ENCODE results near the gene FAM98C.

Gene FAM98C

DNA sequence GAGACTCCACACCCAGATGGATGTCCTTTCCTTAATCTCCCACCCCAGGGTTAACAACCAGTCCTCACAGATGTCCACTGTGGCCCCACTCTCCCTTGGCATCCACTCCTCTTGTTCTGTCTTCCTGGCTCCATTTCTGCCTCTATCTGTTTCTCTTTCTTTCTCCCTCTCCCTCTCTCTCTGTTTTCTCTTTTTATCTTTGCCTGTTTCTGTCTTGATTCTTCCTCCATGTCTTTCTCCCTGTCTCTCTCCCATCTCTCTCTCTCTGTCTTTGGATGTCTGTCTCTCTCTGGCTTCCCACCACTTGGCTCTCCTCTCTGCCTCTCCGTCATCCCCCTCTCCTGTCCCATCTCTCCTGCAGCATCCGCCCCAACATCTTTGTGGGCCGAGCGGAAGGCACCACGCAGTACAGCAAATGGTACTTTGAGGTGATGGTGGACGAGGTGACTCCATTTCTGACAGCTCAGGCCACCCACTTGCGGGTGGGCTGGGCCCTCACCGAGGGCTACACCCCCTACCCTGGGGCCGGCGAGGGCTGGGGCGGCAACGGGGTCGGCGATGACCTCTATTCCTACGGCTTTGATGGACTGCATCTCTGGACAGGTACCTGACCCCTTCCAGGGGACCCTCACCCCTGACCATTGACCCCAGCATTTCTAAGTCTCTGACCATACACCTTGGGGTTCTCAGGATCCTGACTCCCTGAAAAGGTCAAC, 55.0 kb downstream of the FAM98C start:
- DNase-seq: no peak

Data from fibroblast of skin of scalp (primary cell).